DND-41 (cell line): Measurements from ENCODE around the gene FBXW8.
A peak's percentile ranks its signal among the peaks of the same experiment; 100 is the strongest.

Experiments
- ATAC-seq: fragments of 200-7000 bp; cut with Tn5 transposase; 3 replicates; pipeline ENCODE4 v1.9.1; 2021; ENCODE audit warnings: low read depth; ENCODE audit not compliant: insufficient read depth
- DNase-seq: peaks from one replicate; pipeline ENCODE4 v3.0.0-alpha.2; 2020
- H2AFZ ChIP-seq: 2 replicates; pipeline ENCODE4 v1.6.0; 2012; ENCODE audit warnings: low read depth, low read length
- H3K27ac ChIP-seq: 2 replicates; pipeline ENCODE4 v1.5.1; 2012; ENCODE audit warnings: low read length, inconsistent platforms
- H3K27me3 ChIP-seq: fragments of 200-600 bp; sonication (generic); 2 replicates; pipeline ENCODE4 v1.6.0; 2012; ENCODE audit warnings: low read length, mild to moderate bottlenecking, inconsistent platforms; ENCODE audit not compliant: insufficient read depth, poor library complexity
- H3K36me3 ChIP-seq: 2 replicates; pipeline ENCODE4 v1.5.1; 2012; ENCODE audit warnings: low read length, inconsistent platforms; ENCODE audit not compliant: insufficient read depth
- H3K4me1 ChIP-seq: 2 replicates; pipeline ENCODE4 v1.5.1; 2012; ENCODE audit warnings: mild to moderate bottlenecking, low read length; ENCODE audit not compliant: insufficient read depth
- H3K4me2 ChIP-seq: 2 replicates; pipeline ENCODE4 v1.6.0; 2012; ENCODE audit warnings: mild to moderate bottlenecking, moderate library complexity, low read length, inconsistent platforms; ENCODE audit not compliant: insufficient read depth
- H3K4me3 ChIP-seq, 2 experiments: fragments of 200-600 bp in 1 of 2; shearing (Covaris generic) in 1 of 2; 2 replicates each; pipeline ENCODE4 v1.5.1; 2012 to 2016; ENCODE audit warnings: inconsistent platforms in 2 of 2, low read length in 2 of 2, mild to moderate bottlenecking in 2 of 2, low read depth in 1 of 2, moderate library complexity in 1 of 2
- H3K79me2 ChIP-seq: 2 replicates; pipeline ENCODE4 v1.6.0; 2012; ENCODE audit warnings: low read length, inconsistent platforms; ENCODE audit not compliant: insufficient read depth
- H3K9ac ChIP-seq: 2 replicates; pipeline ENCODE4 v1.6.0; 2012; ENCODE audit warnings: low read depth, mild to moderate bottlenecking, inconsistent platforms, low read length, moderate library complexity
- H3K9me3 ChIP-seq: 2 replicates; pipeline ENCODE4 v1.5.1; 2012; ENCODE audit warnings: low read length, moderate library complexity, mild to moderate bottlenecking, inconsistent platforms; ENCODE audit not compliant: insufficient read depth, severe bottlenecking
- H4K20me1 ChIP-seq: 2 replicates; pipeline ENCODE4 v1.6.0; 2012; ENCODE audit warnings: low read length; ENCODE audit not compliant: insufficient read depth
- EZH2 ChIP-seq: IDR thresholded peaks from 3 replicates; pipeline ENCODE4 v1.6.1; 2012; ENCODE audit warnings: borderline replicate concordance, low read depth, mild to moderate bottlenecking, moderate library complexity, low read length, inconsistent platforms; ENCODE audit not compliant: severe bottlenecking
- TF ChIP-seq, protein P1 (sequence below): IDR thresholded peaks from 2 replicates; pipeline ENCODE4 v1.5.1; 2012; ENCODE audit warnings: borderline replicate concordance, low read length, moderate library complexity, mild to moderate bottlenecking; ENCODE audit not compliant: poor library complexity, severe bottlenecking; ENCODE audit errors: extremely low read depth

Gene FBXW8

DNA sequence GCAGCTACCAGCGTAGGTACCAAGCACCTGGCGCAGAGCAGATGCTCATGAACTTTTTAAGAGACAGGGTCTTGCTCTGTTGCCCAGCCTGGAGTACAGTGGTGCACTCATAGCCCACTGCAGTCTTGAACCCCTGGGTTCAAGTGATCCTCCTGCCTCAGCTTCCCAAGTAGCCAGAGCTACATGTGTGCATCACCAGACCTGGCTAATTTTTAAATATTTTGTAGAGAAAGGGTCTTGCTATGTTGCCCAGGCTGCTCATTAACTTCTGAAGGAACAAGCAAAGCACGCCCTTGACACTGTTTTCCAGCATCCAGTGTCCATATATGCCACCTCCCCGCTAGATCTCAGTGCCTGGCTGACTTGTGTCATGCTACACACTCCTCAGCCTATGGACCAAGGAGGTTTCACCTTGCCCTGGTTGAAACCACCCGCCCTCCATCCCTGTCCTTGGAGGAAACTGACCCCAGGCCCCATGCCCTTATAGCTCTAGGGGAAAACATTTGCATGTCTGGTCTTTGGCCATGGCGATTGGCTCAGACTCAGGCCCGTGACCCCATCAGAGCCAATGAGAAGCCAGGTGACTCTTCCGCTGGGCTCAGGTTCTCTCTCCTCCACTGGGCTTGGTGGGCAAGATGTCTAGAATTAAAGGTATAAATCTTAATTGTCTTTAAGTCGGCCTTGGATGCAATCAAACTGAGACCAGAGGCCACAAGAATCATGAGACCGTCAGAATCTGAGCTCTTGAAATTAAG, 162.2 kb downstream of the FBXW8 start:
- no peak for DNase-seq
- Histone ChIP-seq H3K4me1 (peaks cover 32% of the 10 kb centered on the region), H3K9me3 (no peaks in the 10 kb centered on the region), H3K36me3 (peaks cover 50% of the 10 kb centered on the region), H2AFZ (no peak overlapping the region), H3K9ac (no peak overlapping the region), H3K4me2 (no peak overlapping the region), H4K20me1 (no peaks in the 10 kb centered on the region), H3K79me2 (peaks cover 31% of the 10 kb centered on the region), H3K27ac (no peak overlapping the region), H3K4me3 (no peak overlapping the region), H3K27me3 (no peaks in the 10 kb centered on the region)
- TF ChIP-seq, protein P1, sequence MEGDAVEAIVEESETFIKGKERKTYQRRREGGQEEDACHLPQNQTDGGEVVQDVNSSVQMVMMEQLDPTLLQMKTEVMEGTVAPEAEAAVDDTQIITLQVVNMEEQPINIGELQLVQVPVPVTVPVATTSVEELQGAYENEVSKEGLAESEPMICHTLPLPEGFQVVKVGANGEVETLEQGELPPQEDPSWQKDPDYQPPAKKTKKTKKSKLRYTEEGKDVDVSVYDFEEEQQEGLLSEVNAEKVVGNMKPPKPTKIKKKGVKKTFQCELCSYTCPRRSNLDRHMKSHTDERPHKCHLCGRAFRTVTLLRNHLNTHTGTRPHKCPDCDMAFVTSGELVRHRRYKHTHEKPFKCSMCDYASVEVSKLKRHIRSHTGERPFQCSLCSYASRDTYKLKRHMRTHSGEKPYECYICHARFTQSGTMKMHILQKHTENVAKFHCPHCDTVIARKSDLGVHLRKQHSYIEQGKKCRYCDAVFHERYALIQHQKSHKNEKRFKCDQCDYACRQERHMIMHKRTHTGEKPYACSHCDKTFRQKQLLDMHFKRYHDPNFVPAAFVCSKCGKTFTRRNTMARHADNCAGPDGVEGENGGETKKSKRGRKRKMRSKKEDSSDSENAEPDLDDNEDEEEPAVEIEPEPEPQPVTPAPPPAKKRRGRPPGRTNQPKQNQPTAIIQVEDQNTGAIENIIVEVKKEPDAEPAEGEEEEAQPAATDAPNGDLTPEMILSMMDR = no peak
- TF ChIP-seq EZH2 = no peak
- ATAC-seq = no peak

DNA sequence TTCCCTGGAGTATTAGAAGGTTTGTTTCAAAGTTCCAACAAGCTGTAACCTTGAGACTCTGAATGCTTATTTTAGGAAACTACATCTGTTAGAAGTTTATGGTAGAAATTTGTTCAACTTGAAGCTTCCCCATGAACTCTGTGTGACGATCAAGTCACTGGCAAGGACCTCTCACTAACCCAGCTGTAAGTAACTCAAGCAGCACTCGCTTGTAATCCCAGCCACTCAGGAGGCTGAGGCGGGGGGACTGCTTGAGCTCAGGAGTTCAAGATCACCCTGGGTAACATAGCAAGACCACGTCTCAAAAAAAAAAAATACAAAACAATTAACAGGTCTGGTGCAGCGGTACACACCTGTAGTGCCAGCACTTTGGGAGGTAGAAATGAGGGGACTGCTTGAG, 162.9 kb downstream of the FBXW8 start:
- Histone ChIP-seq H3K79me2 (peaks cover 31% of the 10 kb centered on the region), H2AFZ (no peak overlapping the region), H3K36me3 (peaks cover 45% of the 10 kb centered on the region), H4K20me1 (no peaks in the 10 kb centered on the region), H3K27me3 (no peaks in the 10 kb centered on the region), H3K27ac (no peak overlapping the region), H3K9ac (no peak overlapping the region), H3K4me2 (no peak overlapping the region), H3K4me1 (peaks cover 34% of the 10 kb centered on the region), H3K4me3 (no peak overlapping the region), H3K9me3 (no peaks in the 10 kb centered on the region)
- TF ChIP-seq, protein P1 = no peak
- TF ChIP-seq EZH2 = no peak
- no peak for ATAC-seq
- DNase-seq = no peak

DNA sequence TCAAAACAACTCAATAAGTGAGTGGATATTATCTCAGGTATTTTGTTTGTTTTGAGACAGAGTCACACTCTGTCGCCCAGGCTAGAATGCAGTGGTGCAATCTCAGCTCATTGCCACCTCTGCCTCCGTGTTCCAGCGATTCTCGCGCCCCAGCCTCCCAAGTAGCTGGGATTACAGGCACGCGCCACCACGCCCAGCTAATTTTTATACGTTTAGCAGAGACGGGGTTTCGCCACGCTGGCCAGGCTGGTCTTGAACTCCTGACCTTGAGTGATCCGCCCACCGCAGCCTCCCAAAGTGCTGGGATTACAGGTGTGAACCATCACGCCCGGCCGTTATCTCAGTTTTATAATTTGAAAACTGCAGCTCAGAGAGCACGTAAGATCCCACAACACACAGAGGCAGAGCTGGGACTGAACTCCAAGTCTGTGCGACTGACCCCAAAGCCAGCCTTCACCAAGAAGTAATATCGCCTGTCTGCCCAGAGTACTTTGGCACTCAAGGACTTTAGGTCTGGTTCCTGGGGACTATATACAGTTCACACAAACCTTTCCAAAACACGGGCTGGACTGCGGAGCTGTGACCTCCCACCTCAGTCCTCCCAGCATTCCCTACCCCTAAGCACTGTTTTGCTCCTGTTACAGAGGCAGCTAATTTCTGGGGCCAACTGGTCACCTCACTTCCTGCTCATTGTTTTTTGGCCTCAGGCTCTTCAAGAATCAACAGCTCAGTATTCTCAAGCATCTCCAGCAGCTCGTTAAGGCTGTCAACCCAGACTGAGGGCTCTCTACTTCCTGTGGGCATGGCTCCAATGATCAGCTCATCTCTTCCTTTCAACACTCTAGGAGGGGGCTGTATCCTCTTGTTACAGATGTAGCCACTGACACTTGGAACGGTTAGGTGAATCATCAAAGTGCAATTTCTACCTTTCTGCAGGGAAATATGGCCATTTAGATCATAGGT, 165.9 kb downstream of the FBXW8 start:
- Histone ChIP-seq H3K4me2 (peak overlapping the region; percentile 43), H3K9ac (peak overlapping the region; percentile 44), H3K79me2 (peaks cover 39% of the 10 kb centered on the region), H2AFZ (peak overlapping the region; percentile 58), H3K27me3 (no peaks in the 10 kb centered on the region), H3K9me3 (no peaks in the 10 kb centered on the region), H4K20me1 (no peaks in the 10 kb centered on the region), H3K27ac (peak overlapping the region; percentile 90), H3K36me3 (peaks cover 23% of the 10 kb centered on the region), H3K4me1 (peaks cover 26% of the 10 kb centered on the region), H3K4me3 (no peak overlapping the region)
- TF ChIP-seq EZH2 = no peak
- TF ChIP-seq, protein P1 = no peak
- DNase-seq (peak; percentile 80), ATAC-seq (peak; percentile 99)
